A673 (cell line): ENCODE data around the gene NFIC.

ENCODE experiments used
- CTCF ChIP-seq: fragments of 300-800, 200-600 bp; sonication (generic); conservative IDR thresholded peaks from 2 replicates; pipeline ENCODE4 v1.5.1; 2017; ENCODE audit warnings: low read depth, mild to moderate bottlenecking, antibody characterized with exemption, low read length, moderate library complexity, mixed read lengths
- EZH2 ChIP-seq: fragments of 200-600 bp; sonication (generic); IDR thresholded peaks from 2 replicates; pipeline ENCODE4 v1.6.1; 2017; ENCODE audit warnings: borderline replicate concordance, low read depth, mild to moderate bottlenecking, mixed read lengths, antibody characterized with exemption, low read length; ENCODE audit not compliant: poor library complexity, severe bottlenecking

DNA sequence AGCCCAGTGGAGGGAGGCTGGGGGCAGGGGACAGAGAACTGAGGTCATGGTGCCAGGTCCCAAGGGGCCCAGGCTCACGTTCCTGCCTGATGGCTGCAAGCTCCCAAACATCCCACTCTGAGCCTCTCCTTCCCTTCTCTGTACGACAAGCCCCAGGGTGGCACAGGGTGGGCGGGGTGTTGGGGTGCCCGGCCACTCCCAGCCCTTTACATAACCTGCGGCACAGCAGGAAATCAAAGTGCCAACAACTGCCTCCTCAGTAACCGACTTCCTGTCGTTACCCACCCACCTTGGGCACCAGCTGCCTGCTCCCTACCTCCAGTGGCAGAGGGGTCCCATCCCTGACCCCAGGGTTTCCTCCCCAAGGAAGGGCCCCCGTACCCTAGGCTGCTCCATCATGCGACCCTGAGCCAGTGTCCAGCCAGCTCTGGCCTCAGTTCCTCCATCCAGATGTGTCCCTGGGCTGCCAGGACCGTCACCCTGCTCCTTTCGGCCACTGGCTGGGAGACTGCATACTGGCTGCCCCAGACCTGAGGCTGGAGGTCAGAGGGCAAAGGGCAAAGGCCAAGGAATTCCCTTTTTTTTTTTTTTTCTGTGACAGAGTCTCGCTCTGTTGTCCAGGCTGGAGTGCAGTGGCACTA is 27.7 kb upstream of the NFIC start:
- TF ChIP-seq CTCF: no peak
- TF ChIP-seq EZH2: no peak
